ENCODE results near the gene TRPV4. TPM values are rescaled to one million over a fixed set of nuclear protein-coding genes. Genes with fewer than 3 reads are reported as not detected.

The TRPV4 gene
- total RNA-seq, 2 donors from 2014 or later: 5.2 to 6.3 TPM

- Histone ChIP-seq H3K9me3 (no peaks in the 10 kb centered on the region), H3K36me3 (replicated peaks in 1 of 2; ENCODE audit: insufficient read depth in 1 of 2, low read depth in 2 of 2) (no peaks in the 10 kb centered on the region), H3K27ac (no peak overlapping the region), H3K4me1 (peaks cover 7% of the 10 kb centered on the region), H3K4me3 (no peak overlapping the region), H3K27me3 (no peaks in the 10 kb centered on the region)
- intact Hi-C loops (cut with DNase I): no loop called here
- TF ChIP-seq POLR2A (IDR thresholded peaks at IDR 0.05) (no peak), CTCF (IDR thresholded peaks at IDR 0.05) (no peak)
- 87 to 90% methylated on average over 4 of the region's 4 CpGs for WGBS, 2 donors
- no peak for DNase-seq
- no peak for ATAC-seq
Measured at GRCh38 chr12:109767456-109767855, 65.7 kb downstream of the TRPV4 start.

- H3K27ac ChIP-seq: peak overlapping the region in 2 of 4 donors; percentile 54 to 67
Measured at GRCh38 chr12:109766251-109766778, 66.9 kb downstream of the TRPV4 start.

GRCh38 chr12:109765446-109765810 is 67.8 kb downstream of the TRPV4 start:
- DNase-seq: peak in 2 of 4 donors; percentile 1 to 6
- Histone ChIP-seq H3K4me1 (peaks cover 15% of the 10 kb centered on the region), H3K27me3 (no peaks in the 10 kb centered on the region), H3K9me3 (no peaks in the 10 kb centered on the region), H3K36me3 (replicated peaks in 1 of 2; ENCODE audit: insufficient read depth in 1 of 2, low read depth in 2 of 2) (no peaks in the 10 kb centered on the region), H3K27ac (no peak overlapping the region), H3K4me3 (no peak overlapping the region)
- ATAC-seq: no peak
- 95 to 97% methylated on average over 6 of the region's 6 CpGs for WGBS, 2 donors
- no peak for TF ChIP-seq POLR2A (IDR thresholded peaks at IDR 0.05)
- TF ChIP-seq CTCF (IDR thresholded peaks at IDR 0.05): no peak
- intact Hi-C loops (cut with DNase I): no loop called here

More at GRCh38 chr12:109766251-109766778, 66.9 kb downstream of the TRPV4 start:
- Histone ChIP-seq H3K4me3 (no peak overlapping the region), H3K9me3 (no peaks in the 10 kb centered on the region), H3K4me1 (peaks cover 7% of the 10 kb centered on the region), H3K27me3 (no peaks in the 10 kb centered on the region), H3K36me3 (replicated peaks in 1 of 2; ENCODE audit: insufficient read depth in 1 of 2, low read depth in 2 of 2) (no peaks in the 10 kb centered on the region)
- WGBS, 2 donors: 70 to 76% methylated on average over 9 to 12 of the region's 12 CpGs
- intact Hi-C loops (cut with DNase I): no loop called here
- TF ChIP-seq POLR2A (IDR thresholded peaks at IDR 0.05): no peak
- TF ChIP-seq CTCF (IDR thresholded peaks at IDR 0.05): no peak
- ATAC-seq (peak; percentile 59), DNase-seq (peak in 2 of 4 donors; percentile 33 to 41)

GRCh38 chr12:109764776-109765445 is 68.3 kb downstream of the TRPV4 start:
- WGBS, 2 donors: 83 to 89% methylated on average over 18 of the region's 18 CpGs
- DNase-seq (peak in 1 of 4 donors; percentile 0), ATAC-seq (no peak)
- no peak overlapping the region for H3K4me3 ChIP-seq
- no peaks in the 10 kb centered on the region for H3K27me3 ChIP-seq
- no peaks in the 10 kb centered on the region for H3K9me3 ChIP-seq
- no peaks in the 10 kb centered on the region for H3K36me3 ChIP-seq (replicated peaks in 1 of 2; ENCODE audit: insufficient read depth in 1 of 2, low read depth in 2 of 2)
- TF ChIP-seq POLR2A (IDR thresholded peaks at IDR 0.05) (no peak), CTCF (IDR thresholded peaks at IDR 0.05) (no peak)
- H3K4me1 ChIP-seq: peaks cover 20% of the 10 kb centered on the region
- H3K27ac ChIP-seq: no peak overlapping the region
- intact Hi-C loops (cut with DNase I): no loop called here

GRCh38 chr12:109764123-109764522 is 69.1 kb downstream of the TRPV4 start:
- no peaks in the 10 kb centered on the region for H3K27me3 ChIP-seq
- H3K9me3 ChIP-seq: no peaks in the 10 kb centered on the region
- WGBS, 2 donors: 91% methylated on average over 3 of the region's 3 CpGs
- H3K4me3 ChIP-seq: no peak overlapping the region
- TF ChIP-seq POLR2A (IDR thresholded peaks at IDR 0.05) (no peak), CTCF (IDR thresholded peaks at IDR 0.05) (no peak)
- DNase-seq (peak in 1 of 4 donors; percentile 1), ATAC-seq (no peak)
- H3K36me3 ChIP-seq (replicated peaks in 1 of 2; ENCODE audit: insufficient read depth in 1 of 2, low read depth in 2 of 2): no peaks in the 10 kb centered on the region
- no peak overlapping the region for H3K27ac ChIP-seq
- H3K4me1 ChIP-seq: peaks cover 28% of the 10 kb centered on the region
- intact Hi-C loops (cut with DNase I): no loop called here

All from body of pancreas (tissue), 4 donors.